ENCODE results near the gene LCE6A.

DNA sequence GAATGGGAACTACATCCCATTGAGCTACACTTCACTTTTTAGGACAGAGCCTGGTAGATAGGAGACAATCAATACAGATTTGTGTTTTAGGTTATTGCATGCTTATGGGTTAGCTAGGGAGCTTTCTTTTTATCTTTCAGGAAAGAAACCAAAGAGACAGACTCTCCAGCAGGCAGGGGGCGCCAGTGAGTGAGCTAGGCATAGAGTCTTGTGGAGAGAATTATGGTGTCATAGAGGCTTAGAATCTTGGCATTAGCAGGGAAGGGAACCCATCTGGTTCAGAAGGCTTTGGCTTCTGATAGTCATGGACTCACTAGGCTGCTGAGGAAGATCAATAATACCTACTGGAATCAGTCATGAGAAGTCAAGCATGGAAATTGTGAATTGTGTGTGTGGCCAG, 35.4 kb downstream of the LCE6A start, which contains the start of gene SMCP:
- TF ChIP-seq DMBX1 (CRISPR knock-in tag; IDR thresholded peaks at IDR 0.05; ENCODE audit: borderline replicate concordance) (no peak), ATF7 (IDR thresholded peaks at IDR 0.05) (no peak), ETS2 (tag; IDR thresholded peaks at IDR 0.05; ENCODE audit: borderline replicate concordance, poor library complexity, severe bottlenecking) (no peak), FOXM1 (IDR thresholded peaks at IDR 0.05; ENCODE audit: low read depth) (no peak), FOXM1 (CRISPR knock-in tag; IDR thresholded peaks at IDR 0.05; ENCODE audit: low read depth) (no peak), HLTF (IDR thresholded peaks at IDR 0.05) (no peak), RAD21 (CRISPR knock-in tag; conservative IDR thresholded peaks at IDR 0.05 in 1 of 2, IDR thresholded peaks at IDR 0.05 in 1 of 2) (peak in 1 of 2 experiments; percentile 33; a peak in 2 of 4 replicates)
- TF ChIP-seq, protein P1, sequence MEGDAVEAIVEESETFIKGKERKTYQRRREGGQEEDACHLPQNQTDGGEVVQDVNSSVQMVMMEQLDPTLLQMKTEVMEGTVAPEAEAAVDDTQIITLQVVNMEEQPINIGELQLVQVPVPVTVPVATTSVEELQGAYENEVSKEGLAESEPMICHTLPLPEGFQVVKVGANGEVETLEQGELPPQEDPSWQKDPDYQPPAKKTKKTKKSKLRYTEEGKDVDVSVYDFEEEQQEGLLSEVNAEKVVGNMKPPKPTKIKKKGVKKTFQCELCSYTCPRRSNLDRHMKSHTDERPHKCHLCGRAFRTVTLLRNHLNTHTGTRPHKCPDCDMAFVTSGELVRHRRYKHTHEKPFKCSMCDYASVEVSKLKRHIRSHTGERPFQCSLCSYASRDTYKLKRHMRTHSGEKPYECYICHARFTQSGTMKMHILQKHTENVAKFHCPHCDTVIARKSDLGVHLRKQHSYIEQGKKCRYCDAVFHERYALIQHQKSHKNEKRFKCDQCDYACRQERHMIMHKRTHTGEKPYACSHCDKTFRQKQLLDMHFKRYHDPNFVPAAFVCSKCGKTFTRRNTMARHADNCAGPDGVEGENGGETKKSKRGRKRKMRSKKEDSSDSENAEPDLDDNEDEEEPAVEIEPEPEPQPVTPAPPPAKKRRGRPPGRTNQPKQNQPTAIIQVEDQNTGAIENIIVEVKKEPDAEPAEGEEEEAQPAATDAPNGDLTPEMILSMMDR (IDR thresholded peaks at IDR 0.05 in 2 of 3, conservative IDR thresholded peaks at IDR 0.05 in 1 of 3; ENCODE audit: insufficient read depth in 2 of 3, low read depth in 1 of 3, low read length in 3 of 3), result peak; percentile 40 to 56 (median 49); a peak in 5 of 6 replicates
- TF ChIP-seq, protein P2, sequence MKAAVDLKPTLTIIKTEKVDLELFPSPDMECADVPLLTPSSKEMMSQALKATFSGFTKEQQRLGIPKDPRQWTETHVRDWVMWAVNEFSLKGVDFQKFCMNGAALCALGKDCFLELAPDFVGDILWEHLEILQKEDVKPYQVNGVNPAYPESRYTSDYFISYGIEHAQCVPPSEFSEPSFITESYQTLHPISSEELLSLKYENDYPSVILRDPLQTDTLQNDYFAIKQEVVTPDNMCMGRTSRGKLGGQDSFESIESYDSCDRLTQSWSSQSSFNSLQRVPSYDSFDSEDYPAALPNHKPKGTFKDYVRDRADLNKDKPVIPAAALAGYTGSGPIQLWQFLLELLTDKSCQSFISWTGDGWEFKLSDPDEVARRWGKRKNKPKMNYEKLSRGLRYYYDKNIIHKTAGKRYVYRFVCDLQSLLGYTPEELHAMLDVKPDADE (conservative IDR thresholded peaks at IDR 0.05; ENCODE audit: control insufficient read depth, low read depth, low read length), result no peak
- TF ChIP-seq, protein P3, sequence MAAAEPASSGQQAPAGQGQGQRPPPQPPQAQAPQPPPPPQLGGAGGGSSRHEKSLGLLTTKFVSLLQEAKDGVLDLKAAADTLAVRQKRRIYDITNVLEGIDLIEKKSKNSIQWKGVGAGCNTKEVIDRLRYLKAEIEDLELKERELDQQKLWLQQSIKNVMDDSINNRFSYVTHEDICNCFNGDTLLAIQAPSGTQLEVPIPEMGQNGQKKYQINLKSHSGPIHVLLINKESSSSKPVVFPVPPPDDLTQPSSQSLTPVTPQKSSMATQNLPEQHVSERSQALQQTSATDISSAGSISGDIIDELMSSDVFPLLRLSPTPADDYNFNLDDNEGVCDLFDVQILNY (CRISPR knock-in tag; IDR thresholded peaks at IDR 0.05), result no peak
